K562 (cell line): ENCODE data around the gene FHIT. TPM values are rescaled to one million over a fixed set of nuclear protein-coding genes. Genes with fewer than 3 reads are reported as not detected.

Experiments used
- ATAC-seq: fragments of 200-7000 bp; cut with Tn5 transposase; 3 replicates; pipeline ENCODE4 v1.9.1; 2020; ENCODE audit warnings: moderate library complexity
- BruUV-seq: library from RNA; stranded (reverse); fragments of 400-500 nt; replicated peaks from 2 replicates; lab custom pipeline; 2021; lab: Mats Ljungman, UMichigan
- CTCF ChIA-PET: fragments of 300-600 bp; formaldehyde crosslinking; extraction: SDS; loops from one replicate; lab custom pipeline; 2021; ENCODE audit warnings: low intra/inter-chr PET ratio; lab: Yijun Ruan, JAX
- POLR2A ChIA-PET: fragments of 300-600, 350-650 bp; sonication (Branson Sonifier 250); formaldehyde crosslinking; extraction: SDS; loops from one replicate; lab custom pipeline; 2021; ENCODE audit warnings: antibody characterized with exemption, inconsistent platforms; lab: Yijun Ruan, JAX
- DNase-seq, 4 experiments: peaks; one replicate each; pipeline versions ENCODE4 v3.0.0 to v3.0.0-alpha.2; 2011 to 2018; ENCODE audit warnings: low spot score in 3 of 4, mixed read lengths in 3 of 4; ENCODE audit errors: extremely low read depth in 1 of 4
- FAIRE-seq: peaks from 2 replicates; lab custom pipeline; 2011; peaks lifted over from hg19 to GRCh38; lab: Jason Lieb, UNC
- H2AFZ ChIP-seq: 2 replicates; pipeline ENCODE4 v1.6.0; 2011; ENCODE audit warnings: low read depth, low read length, control low read depth, inconsistent platforms
- H3K27ac ChIP-seq: fragments of 200-600 bp; 3 replicates; pipeline ENCODE4 v1.8.0; 2011; ENCODE audit warnings: low read depth, mild to moderate bottlenecking, control low read depth, inconsistent platforms, low read length, moderate library complexity, mixed read lengths; ENCODE audit errors: extremely low read depth
- H3K27me3 ChIP-seq, 2 experiments: fragments of 300-600 bp in 1 of 2; 2 replicates in 1 of 2; 3 replicates in 1 of 2; pipeline versions ENCODE4 v1.6.0 to v1.8.0; 2011; ENCODE audit warnings: inconsistent platforms in 2 of 2, low read length in 2 of 2, mild to moderate bottlenecking in 1 of 2, mixed read lengths in 1 of 2, moderate library complexity in 1 of 2; ENCODE audit not compliant: control insufficient read depth in 2 of 2, insufficient read depth in 2 of 2
- H3K36me3 ChIP-seq: fragments of 300-600 bp; 3 replicates; pipeline ENCODE4 v1.8.0; 2011; ENCODE audit warnings: mild to moderate bottlenecking, low read length, inconsistent platforms; ENCODE audit not compliant: control insufficient read depth, insufficient read depth
- H3K4me1 ChIP-seq, 2 experiments: fragments of 200-600 bp in 1 of 2; replicated peaks in 1 of 2; 2 replicates in 1 of 2; 3 replicates in 1 of 2; pipeline versions ENCODE4 v1.5.1 to v1.8.0; 2011; ENCODE audit warnings: inconsistent platforms in 2 of 2, low read length in 2 of 2, mild to moderate bottlenecking in 1 of 2, mixed read lengths in 1 of 2, moderate library complexity in 1 of 2; ENCODE audit not compliant: control insufficient read depth in 2 of 2, insufficient read depth in 2 of 2
- H3K4me2 ChIP-seq: 2 replicates; pipeline ENCODE4 v1.6.1; 2011; ENCODE audit warnings: low read length, control low read depth, inconsistent platforms, mixed read lengths; ENCODE audit not compliant: insufficient read depth
- H3K4me3 ChIP-seq: fragments of 200-600 bp; sonication (generic), shearing (Covaris generic); 2 replicates; pipeline ENCODE4 v1.5.1; 2016; ENCODE audit warnings: control low read depth, inconsistent platforms
- H3K79me2 ChIP-seq: fragments of 200-600 bp; 3 replicates; pipeline ENCODE4 v1.8.0; 2011; ENCODE audit warnings: low read length, inconsistent platforms; ENCODE audit not compliant: control insufficient read depth, insufficient read depth
- H3K9ac ChIP-seq, 2 experiments: 2 replicates each; pipeline versions ENCODE4 v1.6.0 to v1.6.1; 2011; ENCODE audit warnings: low read depth in 2 of 2, low read length in 2 of 2, control low read depth in 1 of 2, inconsistent platforms in 1 of 2, mild to moderate bottlenecking in 1 of 2, mixed read lengths in 1 of 2; ENCODE audit not compliant: insufficient read depth in 1 of 2
- H3K9me1 ChIP-seq: one replicate; pipeline ENCODE4 v1.6.0; 2011; ENCODE audit warnings: inconsistent platforms, mild to moderate bottlenecking, low read length, moderate library complexity; ENCODE audit not compliant: control insufficient read depth, insufficient read depth
- H3K9me3 ChIP-seq: replicated peaks from 2 replicates; pipeline ENCODE4 v1.5.1; 2011; ENCODE audit warnings: low read depth, low read length, inconsistent platforms; ENCODE audit not compliant: control insufficient read depth, insufficient read depth
- H4K20me1 ChIP-seq: replicated peaks from 2 replicates; pipeline ENCODE4 v1.6.1; 2011; ENCODE audit warnings: low read length, inconsistent platforms, mixed read lengths; ENCODE audit not compliant: control insufficient read depth, insufficient read depth
- ATF3 ChIP-seq, 2 experiments: fragments of 450-650 bp in 1 of 2; sonication (generic) in 1 of 2; formaldehyde crosslinking in 1 of 2; IDR thresholded peaks in 1 of 2; conservative IDR thresholded peaks in 1 of 2; 2 replicates each; pipeline versions ENCODE4 v1.6.1 to v1.8.1; 2016 to 2023; ENCODE audit warnings: mild to moderate bottlenecking in 2 of 2, moderate library complexity in 2 of 2, inconsistent platforms in 1 of 2, missing genetic modification reagents in 1 of 2
- CHD7 ChIP-seq: fragments of 200-600 bp; sonication (generic); IDR thresholded peaks from one replicate; pipeline ENCODE4 v1.6.1; 2012; ENCODE audit warnings: mild to moderate bottlenecking, low read depth, low read length, inconsistent platforms
- CREBBP ChIP-seq: IDR thresholded peaks from one replicate; pipeline ENCODE4 v1.6.1; 2012; ENCODE audit warnings: low read depth, mild to moderate bottlenecking, control low read depth, inconsistent platforms, low read length
- ZBTB17 ChIP-seq: fragments of 450-650 bp; formaldehyde crosslinking; IDR thresholded peaks from 2 replicates; pipeline ENCODE4 v1.4.0; 2020; ENCODE audit warnings: mild to moderate bottlenecking
- ZBTB33 ChIP-seq: sonication (generic); formaldehyde crosslinking; IDR thresholded peaks from 2 replicates; pipeline ENCODE4 v1.8.1; 2023; ENCODE audit warnings: mild to moderate bottlenecking, missing genetic modification reagents
- ZNF316 ChIP-seq: fragments of 450-650 bp; IDR thresholded peaks from 2 replicates; pipeline ENCODE4 v1.6.1; 2016
- WGBS: fragments of 100-300 bp; shearing (Covaris generic); methylation state at CpG from one replicate; pipeline ENCODE4 v1.1.6; 2016; ENCODE audit warnings: low coverage, mixed read lengths; ENCODE audit not compliant: insufficient coverage; ENCODE audit errors: missing lambda C conversion rate; 5-methylcytosine and 5-hydroxymethylcytosine counted together
- in situ Hi-C: fragments of 300-500 bp; cut with MboI; formaldehyde crosslinking; loops from 4 replicates; pipeline ENCODE4 v1.15.0; 2018; ENCODE audit warnings: inconsistent platforms, mixed read lengths
- intact Hi-C: fragments of 100-400 bp; cut with micrococcal nuclease; formaldehyde crosslinking; loops from 2 replicates; pipeline ENCODE4 v1.14.2; 2022
- polyA plus RNA-seq, 8 experiments: library from polyadenylated mRNA; depleted of rRNA in 4 of 8; stranded (reverse) in 5 of 8; unstranded in 3 of 8; fragments of >200 nt; fragmentation: Nextera tagmentation in 2 of 8; fragmentation: Illumina TruSeq in 1 of 8; extraction: Ambion mirVana in 2 of 8; extraction: Trizol in 1 of 8; gene quantifications; 2 replicates each; pipeline versions ENCODE4 v1.2.1 to v1.2.3, GENCODE V29; 2011 to 2014; ENCODE audit warnings: inconsistent platforms in 1 of 8, missing spikeins in 1 of 8
- total RNA-seq, 7 experiments: library from RNA; depleted of rRNA in 6 of 7; stranded (reverse); fragments of >200 nt in 6 of 7; fragmentation: Illumina TruSeq in 2 of 7; extraction: Trizol in 2 of 7; gene quantifications; 2 replicates each; pipeline versions ENCODE4 v1.2.1 to v1.2.3, GENCODE V29; 2011 to 2021; ENCODE audit warnings: low replicate concordance in 1 of 7

The FHIT gene
- total and polyA plus RNA-seq, 9 of the 15 experiments (the other 6 are each of a cell fraction or from before 2014, with no cell fraction given), result 1.7 to 9.1 (median 4.3) TPM

- TF ChIP-seq ATF3 (IDR thresholded peaks at IDR 0.05) (no peak), ATF3 (CRISPR knock-in tag; conservative IDR thresholded peaks at IDR 0.05) (no peak), CREBBP (no peak)
Measured at GRCh38 chr3:59970376-59970775, 1280.9 kb downstream of the FHIT start (continued).

GRCh38 chr3:59968513-59969045 lies 1282.7 kb downstream of the FHIT start:
- Histone ChIP-seq H2AFZ (no peak overlapping the region), H3K9me1 (no peaks in the 10 kb centered on the region), H3K27me3 (no peaks in the 10 kb centered on the region), H3K79me2 (no peaks in the 10 kb centered on the region), H4K20me1 (no peaks in the 10 kb centered on the region), H3K9ac (no peak overlapping the region), H3K4me1 (no peaks in the 10 kb centered on the region), H3K4me3 (no peak overlapping the region), H3K4me2 (no peak overlapping the region), H3K36me3 (no peaks in the 10 kb centered on the region), H3K27ac (no peak overlapping the region), H3K9me3 (no peaks in the 10 kb centered on the region)
- no peak for DNase-seq
- no peak for ATAC-seq
- 29% methylated on average over 5 of the region's 5 CpGs for WGBS
- FAIRE-seq, result no peak
- in situ Hi-C loops, result no loop called here
- CTCF ChIA-PET, result no interaction called here
- intact Hi-C loops, result no loop called here
- BruUV-seq, result no TSS peak
- POLR2A ChIA-PET, result no interaction called here
- TF ChIP-seq ZBTB17 (CRISPR knock-in tag) (no peak), ZNF316 (no peak), CHD7 (no peak), ZBTB33 (CRISPR knock-in tag) (no peak)
